Measurements from ENCODE around the gene CASP9.

- TF ChIP-seq CTCF (IDR thresholded peaks at IDR 0.05) (no peak), ZFX (IDR thresholded peaks at IDR 0.05; ENCODE audit: borderline replicate concordance) (no peak)
Measured at GRCh38 chr1:15445390-15446122, 78.5 kb downstream of the CASP9 start.
